Panc1 (cell line): ENCODE measurements around the gene ABI1. TPM values are rescaled to one million over a fixed set of nuclear protein-coding genes. Genes with fewer than 3 reads are reported as not detected.

Experiments
- ATAC-seq: fragments of 200-7000 bp; cut with Tn5 transposase; 2 replicates; pipeline ENCODE4 v1.9.1; 2020; ENCODE audit warnings: mild to moderate bottlenecking, moderate library complexity
- BruUV-seq: library from RNA; stranded (reverse); fragments of 400-500 nt; replicated peaks from 2 replicates; lab custom pipeline; 2021; lab: Mats Ljungman, UMichigan
- CTCF ChIA-PET: fragments of 300-600 bp; sonication (Branson Sonifier 250); formaldehyde crosslinking; loops from one replicate; lab custom pipeline; 2022; ENCODE audit warnings: antibody characterized with exemption; lab: Charles Lee
- POLR2A ChIA-PET: fragments of 300-600 bp; sonication (Branson Sonifier 250); formaldehyde crosslinking; loops from one replicate; lab custom pipeline; 2022; ENCODE audit warnings: antibody characterized with exemption; lab: Charles Lee
- DNase-seq: peaks from one replicate; pipeline ENCODE4 v3.0.0-alpha.2; 2010; ENCODE audit warnings: low read depth, low spot score
- H3K27ac ChIP-seq: 2 replicates; pipeline ENCODE4 v1.5.1; 2011; ENCODE audit warnings: mild to moderate bottlenecking, low read length, inconsistent platforms
- H3K27me3 ChIP-seq: fragments of 200-500 bp; sonication (Bioruptor generic); 2 replicates; pipeline ENCODE4 v1.6.0; 2014; ENCODE audit warnings: low read length, inconsistent platforms; ENCODE audit not compliant: control insufficient read depth, insufficient read depth
- H3K36me3 ChIP-seq: fragments of 200-500 bp; sonication (Bioruptor generic); 2 replicates; pipeline ENCODE4 v1.5.1; 2014; ENCODE audit warnings: inconsistent platforms, mild to moderate bottlenecking, low read length, moderate library complexity; ENCODE audit not compliant: control insufficient read depth, insufficient read depth
- H3K4me1 ChIP-seq: 2 replicates; pipeline ENCODE4 v1.5.1; 2011; ENCODE audit warnings: inconsistent platforms, mild to moderate bottlenecking, low read length, moderate library complexity; ENCODE audit not compliant: control insufficient read depth, insufficient read depth
- H3K4me3 ChIP-seq, 2 experiments: 2 replicates each; pipeline ENCODE4 v1.5.1; 2011 to 2012; ENCODE audit warnings: low read depth in 2 of 2, low read length in 2 of 2, mild to moderate bottlenecking in 2 of 2, inconsistent platforms in 1 of 2, moderate library complexity in 1 of 2
- H3K9me3 ChIP-seq: fragments of 200-500 bp; sonication (Bioruptor generic); 2 replicates; pipeline ENCODE4 v1.5.1; 2014; ENCODE audit warnings: low read depth, mild to moderate bottlenecking, inconsistent platforms, low read length, moderate library complexity; ENCODE audit not compliant: control insufficient read depth, insufficient read depth
- POLR2AphosphoS5 ChIP-seq: IDR thresholded peaks from 2 replicates; pipeline ENCODE4 v1.6.1; 2012; ENCODE audit warnings: mild to moderate bottlenecking, low read depth, low read length, moderate library complexity
- SIN3A ChIP-seq: IDR thresholded peaks from 2 replicates; pipeline ENCODE4 v1.6.1; 2012; ENCODE audit warnings: low read depth, mild to moderate bottlenecking, low read length, moderate library complexity, borderline replicate concordance; ENCODE audit not compliant: insufficient read depth
- TCF7L2 ChIP-seq: IDR thresholded peaks from 2 replicates; pipeline ENCODE4 v1.6.1; 2011; ENCODE audit warnings: mild to moderate bottlenecking, low read depth, low read length, inconsistent platforms
- in situ Hi-C: cut with HindIII; loops from 2 replicates; pipeline ENCODE4 v1.10.0; 2016; ENCODE audit warnings: low sequenced_read_pairs, low pct_unique_long_range_greater_than_20kb
- intact Hi-C: fragments of 100-400 bp; cut with micrococcal nuclease; formaldehyde crosslinking; loops from one replicate; pipeline ENCODE4 v1.10.0; 2022; ENCODE audit not compliant: unreplicated experiment
- total RNA-seq: library from RNA; stranded (reverse); gene quantifications from one replicate; pipeline ENCODE4 v1.2.1, GENCODE V29; 2021; ENCODE audit not compliant: unreplicated experiment
- TF ChIP-seq, protein P1 (sequence below), 2 experiments: IDR thresholded peaks; 2 replicates each; pipeline ENCODE4 v1.6.1; 2011 to 2012; ENCODE audit warnings: low read depth in 2 of 2, control low read depth in 1 of 2, low read length in 1 of 2, mild to moderate bottlenecking in 1 of 2, moderate library complexity in 1 of 2; ENCODE audit not compliant: insufficient read depth in 1 of 2
- TF ChIP-seq, protein P2 (sequence below): fragments of 450-650 bp; IDR thresholded peaks from 2 replicates; pipeline ENCODE4 v1.5.1; 2017; ENCODE audit warnings: mild to moderate bottlenecking

ABI1 gene
- total RNA-seq, 1 experiment from 2014 or later, result 35.2 TPM

DNA sequence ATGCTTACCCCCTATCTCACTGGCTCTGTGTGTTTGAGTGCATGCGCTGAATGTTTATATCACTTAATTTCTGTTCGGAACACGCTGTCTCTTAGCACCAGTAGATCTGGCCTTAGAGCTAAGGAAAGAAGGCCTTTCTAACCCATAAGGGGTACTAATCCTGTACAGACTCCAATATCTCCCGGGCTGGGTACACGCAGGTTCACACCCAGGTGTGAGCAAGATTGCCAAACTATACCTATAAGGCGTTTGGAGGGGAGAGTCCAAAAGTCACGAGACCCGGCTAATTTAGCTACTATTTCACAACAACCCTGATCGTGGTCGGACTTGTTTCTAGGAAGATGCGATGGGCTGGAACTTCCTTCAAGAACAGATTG lies 164.0 kb downstream of the ABI1 start:
- TF ChIP-seq, protein P1, sequence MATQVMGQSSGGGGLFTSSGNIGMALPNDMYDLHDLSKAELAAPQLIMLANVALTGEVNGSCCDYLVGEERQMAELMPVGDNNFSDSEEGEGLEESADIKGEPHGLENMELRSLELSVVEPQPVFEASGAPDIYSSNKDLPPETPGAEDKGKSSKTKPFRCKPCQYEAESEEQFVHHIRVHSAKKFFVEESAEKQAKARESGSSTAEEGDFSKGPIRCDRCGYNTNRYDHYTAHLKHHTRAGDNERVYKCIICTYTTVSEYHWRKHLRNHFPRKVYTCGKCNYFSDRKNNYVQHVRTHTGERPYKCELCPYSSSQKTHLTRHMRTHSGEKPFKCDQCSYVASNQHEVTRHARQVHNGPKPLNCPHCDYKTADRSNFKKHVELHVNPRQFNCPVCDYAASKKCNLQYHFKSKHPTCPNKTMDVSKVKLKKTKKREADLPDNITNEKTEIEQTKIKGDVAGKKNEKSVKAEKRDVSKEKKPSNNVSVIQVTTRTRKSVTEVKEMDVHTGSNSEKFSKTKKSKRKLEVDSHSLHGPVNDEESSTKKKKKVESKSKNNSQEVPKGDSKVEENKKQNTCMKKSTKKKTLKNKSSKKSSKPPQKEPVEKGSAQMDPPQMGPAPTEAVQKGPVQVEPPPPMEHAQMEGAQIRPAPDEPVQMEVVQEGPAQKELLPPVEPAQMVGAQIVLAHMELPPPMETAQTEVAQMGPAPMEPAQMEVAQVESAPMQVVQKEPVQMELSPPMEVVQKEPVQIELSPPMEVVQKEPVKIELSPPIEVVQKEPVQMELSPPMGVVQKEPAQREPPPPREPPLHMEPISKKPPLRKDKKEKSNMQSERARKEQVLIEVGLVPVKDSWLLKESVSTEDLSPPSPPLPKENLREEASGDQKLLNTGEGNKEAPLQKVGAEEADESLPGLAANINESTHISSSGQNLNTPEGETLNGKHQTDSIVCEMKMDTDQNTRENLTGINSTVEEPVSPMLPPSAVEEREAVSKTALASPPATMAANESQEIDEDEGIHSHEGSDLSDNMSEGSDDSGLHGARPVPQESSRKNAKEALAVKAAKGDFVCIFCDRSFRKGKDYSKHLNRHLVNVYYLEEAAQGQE (IDR thresholded peaks at IDR 0.05; ENCODE audit: insufficient read depth in 1 of 2, low read depth in 2 of 2, low read length in 1 of 2), result no peak
- no peak for TF ChIP-seq POLR2AphosphoS5
- TF ChIP-seq, protein P2, sequence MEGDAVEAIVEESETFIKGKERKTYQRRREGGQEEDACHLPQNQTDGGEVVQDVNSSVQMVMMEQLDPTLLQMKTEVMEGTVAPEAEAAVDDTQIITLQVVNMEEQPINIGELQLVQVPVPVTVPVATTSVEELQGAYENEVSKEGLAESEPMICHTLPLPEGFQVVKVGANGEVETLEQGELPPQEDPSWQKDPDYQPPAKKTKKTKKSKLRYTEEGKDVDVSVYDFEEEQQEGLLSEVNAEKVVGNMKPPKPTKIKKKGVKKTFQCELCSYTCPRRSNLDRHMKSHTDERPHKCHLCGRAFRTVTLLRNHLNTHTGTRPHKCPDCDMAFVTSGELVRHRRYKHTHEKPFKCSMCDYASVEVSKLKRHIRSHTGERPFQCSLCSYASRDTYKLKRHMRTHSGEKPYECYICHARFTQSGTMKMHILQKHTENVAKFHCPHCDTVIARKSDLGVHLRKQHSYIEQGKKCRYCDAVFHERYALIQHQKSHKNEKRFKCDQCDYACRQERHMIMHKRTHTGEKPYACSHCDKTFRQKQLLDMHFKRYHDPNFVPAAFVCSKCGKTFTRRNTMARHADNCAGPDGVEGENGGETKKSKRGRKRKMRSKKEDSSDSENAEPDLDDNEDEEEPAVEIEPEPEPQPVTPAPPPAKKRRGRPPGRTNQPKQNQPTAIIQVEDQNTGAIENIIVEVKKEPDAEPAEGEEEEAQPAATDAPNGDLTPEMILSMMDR, result no peak
- TF ChIP-seq SIN3A, result no peak
- TF ChIP-seq TCF7L2, result no peak
- DNase-seq (no peak), ATAC-seq (peak; percentile 3; the same call in 1 of the 2 replicates)
- intact Hi-C loops (no loop called here), in situ Hi-C loops (no loop called here)
- Histone ChIP-seq H3K36me3 (peaks cover 4% of the 10 kb centered on the region; the same call in 1 of the 2 replicates), H3K27me3 (no peaks in the 10 kb centered on the region), H3K4me1 (no peaks in the 10 kb centered on the region; the same call in 1 of the 2 replicates), H3K4me3 (peak overlapping the region; percentile 71 to 81), H3K9me3 (no peaks in the 10 kb centered on the region), H3K27ac (peak overlapping the region; percentile 86)
- CTCF ChIA-PET, result no interaction called here
- BruUV-seq, result TSS peak; percentile 69
- POLR2A ChIA-PET, result no interaction called here

Other genes starting within 250 kb of the ABI1 start
- 7.1 TPM for gene PDSS1, start 163.3 kb downstream of the ABI1 start, total RNA-seq
- gene ANKRD26, start 239.5 kb upstream of the ABI1 start, total RNA-seq, result 6.9 TPM